ENCODE data around the gene DHRS7C.

Gene DHRS7C

GRCh38 chr17:9790889-9791876, at the start of gene DHRS7C:
Gene DHRS7C (minus strand): TSS chr17:9791592. CDS start chr17:9791284, 308 bp downstream.
- no peak for DNase-seq

- DNase-seq = no peak
Observed at GRCh38 chr17:9839433-9839832, 48.0 kb upstream of the DHRS7C start.

GRCh38 chr17:9837551-9838471, 46.4 kb upstream of the DHRS7C start:
- DNase-seq = no peak

- no peak for DNase-seq
Observed at GRCh38 chr17:9833922-9834321, 42.5 kb upstream of the DHRS7C start.

- no peak for DNase-seq
Observed at GRCh38 chr17:9830711-9831110, 39.3 kb upstream of the DHRS7C start.

GRCh38 chr17:9829343-9829742, 38.0 kb upstream of the DHRS7C start:
- no peak for DNase-seq

GRCh38 chr17:9828296-9829295, 37.2 kb upstream of the DHRS7C start:
- no peak for DNase-seq

GRCh38 chr17:9825641-9826150, 34.3 kb upstream of the DHRS7C start, which contains the start of gene GLP2R:
Gene GLP2R (plus strand): TSS chr17:9825924. CDS start chr17:9826064, 140 bp downstream.
- no peak for DNase-seq

- no peak for DNase-seq
Observed at GRCh38 chr17:9824797-9825338, 33.5 kb upstream of the DHRS7C start.

GRCh38 chr17:9824094-9824493, 32.7 kb upstream of the DHRS7C start:
- DNase-seq = no peak

GRCh38 chr17:9821921-9822320, 30.5 kb upstream of the DHRS7C start, which contains the start of gene GSG1L2:
Gene GSG1L2 (minus strand): TSS chr17:9822079. CDS start chr17:9822071, 8 bp downstream.
- no peak for DNase-seq

GRCh38 chr17:9820448-9820847, 29.1 kb upstream of the DHRS7C start:
- no peak for DNase-seq

GRCh38 chr17:9818760-9819159, 27.4 kb upstream of the DHRS7C start:
- DNase-seq = no peak

GRCh38 chr17:9817086-9817485, 25.7 kb upstream of the DHRS7C start:
- no peak for DNase-seq

GRCh38 chr17:9816472-9816871, 25.1 kb upstream of the DHRS7C start:
- DNase-seq = no peak

GRCh38 chr17:9814337-9814945, 23.0 kb upstream of the DHRS7C start:
- no peak for DNase-seq

GRCh38 chr17:9813166-9813565, 21.8 kb upstream of the DHRS7C start:
- no peak for DNase-seq

- DNase-seq = no peak
Observed at GRCh38 chr17:9811537-9811936, 20.1 kb upstream of the DHRS7C start.

GRCh38 chr17:9811086-9811485, 19.7 kb upstream of the DHRS7C start:
- no peak for DNase-seq

GRCh38 chr17:9810100-9810949, 18.9 kb upstream of the DHRS7C start:
- DNase-seq = no peak

All from CD4-positive, alpha-beta T cell treated with Interleukin-4 for 1 hour (primary cell).